K562 (cell line): Measurements from ENCODE around the gene COMMD2. TPM values are rescaled to one million over a fixed set of nuclear protein-coding genes. Genes with fewer than 3 reads are reported as not detected.

Experiments
- BACH1 ChIP-seq: fragments of 200-800 bp; sonication (Bioruptor generic); IDR thresholded peaks from 2 replicates; pipeline ENCODE4 v1.6.1; 2016; ENCODE audit warnings: missing genetic modification characterization, missing compliant biosample characterization
- GABPA ChIP-seq: fragments of 200-800 bp; sonication (Bioruptor generic); conservative IDR thresholded peaks from 2 replicates; pipeline ENCODE4 v1.6.1; 2016; ENCODE audit warnings: low read depth, missing genetic modification characterization, missing compliant biosample characterization
- KLF6 ChIP-seq: fragments of 250-450 bp; sonication (Bioruptor Pico); IDR thresholded peaks from 2 replicates; pipeline ENCODE4 v1.4.0; 2020; ENCODE audit warnings: mild to moderate bottlenecking, moderate library complexity, borderline replicate concordance
- LCOR ChIP-seq: sonication (generic); formaldehyde crosslinking; IDR thresholded peaks from 2 replicates; pipeline ENCODE4 v1.8.0; 2022; ENCODE audit warnings: mild to moderate bottlenecking, missing genetic modification reagents
- MIER1 ChIP-seq: fragments of 450-650 bp; IDR thresholded peaks from 2 replicates; pipeline ENCODE4 v1.6.1; 2016; ENCODE audit warnings: antibody characterized with exemption, mild to moderate bottlenecking, low read depth
- PHF20 ChIP-seq: fragments of 450-650 bp; IDR thresholded peaks from 2 replicates; pipeline ENCODE4 v1.6.1; 2018; ENCODE audit not compliant: partially characterized antibody
- SMAD3 ChIP-seq: fragments of 450-650 bp; formaldehyde crosslinking; conservative IDR thresholded peaks from 2 replicates; pipeline ENCODE4 v1.4.0; 2020; ENCODE audit warnings: mild to moderate bottlenecking
- ZNF174 ChIP-seq: fragments of 250-450 bp; sonication (Bioruptor Pico); IDR thresholded peaks from 2 replicates; pipeline ENCODE4 v1.4.0; 2020; ENCODE audit warnings: mild to moderate bottlenecking
- ZNF197 ChIP-seq: fragments of 200-800 bp; sonication (Bioruptor generic); IDR thresholded peaks from 2 replicates; pipeline ENCODE4 v1.6.1; 2016; ENCODE audit warnings: low read depth, missing genetic modification characterization, missing compliant biosample characterization
- polyA plus RNA-seq, 8 experiments: library from polyadenylated mRNA; depleted of rRNA in 4 of 8; stranded (reverse) in 5 of 8; unstranded in 3 of 8; fragments of >200 nt; fragmentation: Nextera tagmentation in 2 of 8; fragmentation: Illumina TruSeq in 1 of 8; extraction: Ambion mirVana in 2 of 8; extraction: Trizol in 1 of 8; gene quantifications; 2 replicates each; pipeline versions ENCODE4 v1.2.1 to v1.2.3, GENCODE V29; 2011 to 2014; ENCODE audit warnings: inconsistent platforms in 1 of 8, missing spikeins in 1 of 8
- total RNA-seq, 7 experiments: library from RNA; depleted of rRNA in 6 of 7; stranded (reverse); fragments of >200 nt in 6 of 7; fragmentation: Illumina TruSeq in 2 of 7; extraction: Trizol in 2 of 7; gene quantifications; 2 replicates each; pipeline versions ENCODE4 v1.2.1 to v1.2.3, GENCODE V29; 2011 to 2021; ENCODE audit warnings: low replicate concordance in 1 of 7
- TF ChIP-seq, protein P1 (sequence below): fragments of 450-650 bp; formaldehyde crosslinking; IDR thresholded peaks from 2 replicates; pipeline ENCODE4 v1.4.0; 2022; ENCODE audit warnings: missing genetic modification characterization
- TF ChIP-seq, protein P2 (sequence below): sonication (generic); formaldehyde crosslinking; IDR thresholded peaks from 2 replicates; pipeline ENCODE4 v1.8.0; 2023; ENCODE audit warnings: missing genetic modification reagents, mild to moderate bottlenecking, borderline replicate concordance
- TF ChIP-seq, protein P3 (sequence below): fragments of 450-650 bp; IDR thresholded peaks from 2 replicates; pipeline ENCODE4 v1.6.1; 2016; ENCODE audit warnings: mild to moderate bottlenecking
- TF ChIP-seq, protein P4 (sequence below): fragments of 450-650 bp; IDR thresholded peaks from 2 replicates; pipeline ENCODE4 v1.7.1; 2018; ENCODE audit warnings: mild to moderate bottlenecking, low read depth; ENCODE audit not compliant: partially characterized antibody
- TF ChIP-seq, protein P5 (sequence below): sonication (generic); formaldehyde crosslinking; IDR thresholded peaks from 2 replicates; pipeline ENCODE4 v1.5.0; 2020; ENCODE audit warnings: missing genetic modification reagents

Gene COMMD2
- total and polyA plus RNA-seq, 9 of the 15 experiments (the other 6 are each of a cell fraction or from before 2014, with no cell fraction given) = 25.8 to 102 (median 41.8) TPM

DNA sequence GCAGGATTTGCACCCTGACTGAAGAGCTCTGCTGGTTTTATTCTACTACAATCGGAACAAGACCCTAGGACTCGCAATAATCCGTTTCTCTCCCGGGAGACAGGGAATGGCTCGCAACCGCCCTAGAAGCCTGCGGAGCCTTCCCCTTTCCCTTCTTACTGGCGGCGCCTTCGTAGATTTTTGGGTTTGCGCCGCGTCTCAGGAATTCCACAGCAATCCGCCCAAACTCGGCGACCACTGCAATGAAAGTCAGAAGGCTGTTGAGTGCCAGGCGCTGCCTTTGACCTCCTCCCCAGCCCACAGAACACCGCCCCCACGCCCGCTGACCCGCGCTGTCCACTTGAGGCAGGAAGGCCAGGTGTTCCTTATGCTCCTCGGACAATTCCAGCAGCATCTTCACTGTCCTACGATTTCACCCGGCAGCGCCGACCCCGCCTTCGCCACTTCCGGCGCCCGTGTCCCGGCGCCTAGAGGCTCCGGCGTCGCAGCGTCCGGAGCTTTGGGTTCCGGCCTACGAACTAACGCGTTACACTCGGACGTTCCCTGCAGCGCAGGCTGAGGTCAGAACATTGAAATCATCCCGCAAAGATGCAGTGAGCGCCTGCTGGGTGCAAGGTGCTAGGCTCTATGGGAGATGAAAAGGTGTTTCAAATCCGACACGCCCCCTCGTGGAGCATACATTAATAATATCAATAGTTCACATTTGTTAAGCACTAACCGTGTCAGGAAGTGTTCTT, at the start of gene COMMD2 (continued):
- TF ChIP-seq, protein P1, sequence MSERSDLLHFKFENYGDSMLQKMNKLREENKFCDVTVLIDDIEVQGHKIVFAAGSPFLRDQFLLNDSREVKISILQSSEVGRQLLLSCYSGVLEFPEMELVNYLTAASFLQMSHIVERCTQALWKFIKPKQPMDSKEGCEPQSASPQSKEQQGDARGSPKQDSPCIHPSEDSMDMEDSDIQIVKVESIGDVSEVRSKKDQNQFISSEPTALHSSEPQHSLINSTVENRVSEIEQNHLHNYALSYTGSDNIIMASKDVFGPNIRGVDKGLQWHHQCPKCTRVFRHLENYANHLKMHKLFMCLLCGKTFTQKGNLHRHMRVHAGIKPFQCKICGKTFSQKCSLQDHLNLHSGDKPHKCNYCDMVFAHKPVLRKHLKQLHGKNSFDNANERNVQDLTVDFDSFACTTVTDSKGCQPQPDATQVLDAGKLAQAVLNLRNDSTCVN = no peak
- TF ChIP-seq SMAD3 (CRISPR knock-in tag) (no peak), MIER1 (no peak), BACH1 (tag) (no peak), KLF6 (CRISPR knock-in tag) (no peak; the same call in 1 of the 2 replicates), PHF20 (peak; percentile 97), ZNF197 (0 out of 2 replicates have a peak, but pooled peaks have one; percentile 9), GABPA (tag) (peak; percentile 98), ZNF174 (no peak), LCOR (CRISPR knock-in tag) (peak; percentile 90)
- TF ChIP-seq, protein P2, sequence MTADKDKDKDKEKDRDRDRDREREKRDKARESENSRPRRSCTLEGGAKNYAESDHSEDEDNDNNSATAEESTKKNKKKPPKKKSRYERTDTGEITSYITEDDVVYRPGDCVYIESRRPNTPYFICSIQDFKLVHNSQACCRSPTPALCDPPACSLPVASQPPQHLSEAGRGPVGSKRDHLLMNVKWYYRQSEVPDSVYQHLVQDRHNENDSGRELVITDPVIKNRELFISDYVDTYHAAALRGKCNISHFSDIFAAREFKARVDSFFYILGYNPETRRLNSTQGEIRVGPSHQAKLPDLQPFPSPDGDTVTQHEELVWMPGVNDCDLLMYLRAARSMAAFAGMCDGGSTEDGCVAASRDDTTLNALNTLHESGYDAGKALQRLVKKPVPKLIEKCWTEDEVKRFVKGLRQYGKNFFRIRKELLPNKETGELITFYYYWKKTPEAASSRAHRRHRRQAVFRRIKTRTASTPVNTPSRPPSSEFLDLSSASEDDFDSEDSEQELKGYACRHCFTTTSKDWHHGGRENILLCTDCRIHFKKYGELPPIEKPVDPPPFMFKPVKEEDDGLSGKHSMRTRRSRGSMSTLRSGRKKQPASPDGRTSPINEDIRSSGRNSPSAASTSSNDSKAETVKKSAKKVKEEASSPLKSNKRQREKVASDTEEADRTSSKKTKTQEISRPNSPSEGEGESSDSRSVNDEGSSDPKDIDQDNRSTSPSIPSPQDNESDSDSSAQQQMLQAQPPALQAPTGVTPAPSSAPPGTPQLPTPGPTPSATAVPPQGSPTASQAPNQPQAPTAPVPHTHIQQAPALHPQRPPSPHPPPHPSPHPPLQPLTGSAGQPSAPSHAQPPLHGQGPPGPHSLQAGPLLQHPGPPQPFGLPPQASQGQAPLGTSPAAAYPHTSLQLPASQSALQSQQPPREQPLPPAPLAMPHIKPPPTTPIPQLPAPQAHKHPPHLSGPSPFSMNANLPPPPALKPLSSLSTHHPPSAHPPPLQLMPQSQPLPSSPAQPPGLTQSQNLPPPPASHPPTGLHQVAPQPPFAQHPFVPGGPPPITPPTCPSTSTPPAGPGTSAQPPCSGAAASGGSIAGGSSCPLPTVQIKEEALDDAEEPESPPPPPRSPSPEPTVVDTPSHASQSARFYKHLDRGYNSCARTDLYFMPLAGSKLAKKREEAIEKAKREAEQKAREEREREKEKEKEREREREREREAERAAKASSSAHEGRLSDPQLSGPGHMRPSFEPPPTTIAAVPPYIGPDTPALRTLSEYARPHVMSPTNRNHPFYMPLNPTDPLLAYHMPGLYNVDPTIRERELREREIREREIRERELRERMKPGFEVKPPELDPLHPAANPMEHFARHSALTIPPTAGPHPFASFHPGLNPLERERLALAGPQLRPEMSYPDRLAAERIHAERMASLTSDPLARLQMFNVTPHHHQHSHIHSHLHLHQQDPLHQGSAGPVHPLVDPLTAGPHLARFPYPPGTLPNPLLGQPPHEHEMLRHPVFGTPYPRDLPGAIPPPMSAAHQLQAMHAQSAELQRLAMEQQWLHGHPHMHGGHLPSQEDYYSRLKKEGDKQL (CRISPR knock-in tag) = no peak
- TF ChIP-seq, protein P3, sequence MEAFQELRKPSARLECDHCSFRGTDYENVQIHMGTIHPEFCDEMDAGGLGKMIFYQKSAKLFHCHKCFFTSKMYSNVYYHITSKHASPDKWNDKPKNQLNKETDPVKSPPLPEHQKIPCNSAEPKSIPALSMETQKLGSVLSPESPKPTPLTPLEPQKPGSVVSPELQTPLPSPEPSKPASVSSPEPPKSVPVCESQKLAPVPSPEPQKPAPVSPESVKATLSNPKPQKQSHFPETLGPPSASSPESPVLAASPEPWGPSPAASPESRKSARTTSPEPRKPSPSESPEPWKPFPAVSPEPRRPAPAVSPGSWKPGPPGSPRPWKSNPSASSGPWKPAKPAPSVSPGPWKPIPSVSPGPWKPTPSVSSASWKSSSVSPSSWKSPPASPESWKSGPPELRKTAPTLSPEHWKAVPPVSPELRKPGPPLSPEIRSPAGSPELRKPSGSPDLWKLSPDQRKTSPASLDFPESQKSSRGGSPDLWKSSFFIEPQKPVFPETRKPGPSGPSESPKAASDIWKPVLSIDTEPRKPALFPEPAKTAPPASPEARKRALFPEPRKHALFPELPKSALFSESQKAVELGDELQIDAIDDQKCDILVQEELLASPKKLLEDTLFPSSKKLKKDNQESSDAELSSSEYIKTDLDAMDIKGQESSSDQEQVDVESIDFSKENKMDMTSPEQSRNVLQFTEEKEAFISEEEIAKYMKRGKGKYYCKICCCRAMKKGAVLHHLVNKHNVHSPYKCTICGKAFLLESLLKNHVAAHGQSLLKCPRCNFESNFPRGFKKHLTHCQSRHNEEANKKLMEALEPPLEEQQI = peak; percentile 95
- TF ChIP-seq, protein P4, sequence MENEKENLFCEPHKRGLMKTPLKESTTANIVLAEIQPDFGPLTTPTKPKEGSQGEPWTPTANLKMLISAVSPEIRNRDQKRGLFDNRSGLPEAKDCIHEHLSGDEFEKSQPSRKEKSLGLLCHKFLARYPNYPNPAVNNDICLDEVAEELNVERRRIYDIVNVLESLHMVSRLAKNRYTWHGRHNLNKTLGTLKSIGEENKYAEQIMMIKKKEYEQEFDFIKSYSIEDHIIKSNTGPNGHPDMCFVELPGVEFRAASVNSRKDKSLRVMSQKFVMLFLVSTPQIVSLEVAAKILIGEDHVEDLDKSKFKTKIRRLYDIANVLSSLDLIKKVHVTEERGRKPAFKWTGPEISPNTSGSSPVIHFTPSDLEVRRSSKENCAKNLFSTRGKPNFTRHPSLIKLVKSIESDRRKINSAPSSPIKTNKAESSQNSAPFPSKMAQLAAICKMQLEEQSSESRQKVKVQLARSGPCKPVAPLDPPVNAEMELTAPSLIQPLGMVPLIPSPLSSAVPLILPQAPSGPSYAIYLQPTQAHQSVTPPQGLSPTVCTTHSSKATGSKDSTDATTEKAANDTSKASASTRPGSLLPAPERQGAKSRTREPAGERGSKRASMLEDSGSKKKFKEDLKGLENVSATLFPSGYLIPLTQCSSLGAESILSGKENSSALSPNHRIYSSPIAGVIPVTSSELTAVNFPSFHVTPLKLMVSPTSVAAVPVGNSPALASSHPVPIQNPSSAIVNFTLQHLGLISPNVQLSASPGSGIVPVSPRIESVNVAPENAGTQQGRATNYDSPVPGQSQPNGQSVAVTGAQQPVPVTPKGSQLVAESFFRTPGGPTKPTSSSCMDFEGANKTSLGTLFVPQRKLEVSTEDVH = peak; percentile 85
- TF ChIP-seq, protein P5, sequence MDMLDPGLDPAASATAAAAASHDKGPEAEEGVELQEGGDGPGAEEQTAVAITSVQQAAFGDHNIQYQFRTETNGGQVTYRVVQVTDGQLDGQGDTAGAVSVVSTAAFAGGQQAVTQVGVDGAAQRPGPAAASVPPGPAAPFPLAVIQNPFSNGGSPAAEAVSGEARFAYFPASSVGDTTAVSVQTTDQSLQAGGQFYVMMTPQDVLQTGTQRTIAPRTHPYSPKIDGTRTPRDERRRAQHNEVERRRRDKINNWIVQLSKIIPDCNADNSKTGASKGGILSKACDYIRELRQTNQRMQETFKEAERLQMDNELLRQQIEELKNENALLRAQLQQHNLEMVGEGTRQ (CRISPR knock-in tag) = no peak
